Loucy (cell line): ENCODE results near the gene CYP3A4.

Experiments used
- H2AFZ ChIP-seq: fragments of 200-600 bp; sonication (generic); 2 replicates; pipeline ENCODE4 v1.6.0; 2016; ENCODE audit warnings: antibody characterized with exemption, mild to moderate bottlenecking, low read length, moderate library complexity
- H3F3A ChIP-seq: fragments of 200-600 bp; 2 replicates; pipeline ENCODE4 v1.6.0; 2016; ENCODE audit warnings: antibody characterized with exemption, low read depth, mild to moderate bottlenecking
- H3K27me3 ChIP-seq: fragments of 200-600 bp; sonication (generic); 2 replicates; pipeline ENCODE4 v1.6.1; 2014; ENCODE audit warnings: low read length, mild to moderate bottlenecking; ENCODE audit not compliant: insufficient read depth, poor library complexity, severe bottlenecking
- H3K36me3 ChIP-seq: fragments of 200-600 bp; sonication (generic); 2 replicates; pipeline ENCODE4 v1.6.1; 2016; ENCODE audit warnings: low read length; ENCODE audit not compliant: insufficient read depth
- H3K4me1 ChIP-seq: fragments of 200-600 bp; sonication (generic); 2 replicates; pipeline ENCODE4 v1.5.1; 2014; ENCODE audit warnings: low read length, mild to moderate bottlenecking; ENCODE audit not compliant: insufficient read depth, poor library complexity, severe bottlenecking
- H3K4me2 ChIP-seq: fragments of 200-600 bp; sonication (generic); 2 replicates; pipeline ENCODE4 v1.6.0; 2014; ENCODE audit warnings: antibody characterized with exemption, low read length, low read depth, mild to moderate bottlenecking; ENCODE audit not compliant: poor library complexity, severe bottlenecking
- H3K4me3 ChIP-seq: fragments of 200-600 bp; sonication (generic); 2 replicates; pipeline ENCODE4 v1.5.1; 2014; ENCODE audit warnings: low read length, mild to moderate bottlenecking, mixed read lengths; ENCODE audit not compliant: poor library complexity, severe bottlenecking
- H3K79me2 ChIP-seq: fragments of 200-600 bp; sonication (generic); 2 replicates; pipeline ENCODE4 v1.6.1; 2014; ENCODE audit warnings: low read length; ENCODE audit not compliant: insufficient read depth
- H3K9ac ChIP-seq: fragments of 200-600 bp; sonication (generic); 2 replicates; pipeline ENCODE4 v1.6.0; 2014; ENCODE audit warnings: mild to moderate bottlenecking, low read depth, low read length, moderate library complexity; ENCODE audit not compliant: poor library complexity, severe bottlenecking
- H3K9me2 ChIP-seq: fragments of 200-600 bp; sonication (generic); replicated peaks from 2 replicates; pipeline ENCODE4 v1.6.1; 2016; ENCODE audit warnings: low read depth, low read length, mixed read lengths
- H3K9me3 ChIP-seq: fragments of 200-600 bp; sonication (generic); 2 replicates; pipeline ENCODE4 v1.6.1; 2014; ENCODE audit warnings: mild to moderate bottlenecking, antibody characterized with exemption, low read length, low read depth; ENCODE audit not compliant: insufficient read depth
- H4K20me1 ChIP-seq: fragments of 200-600 bp; sonication (generic); 2 replicates; pipeline ENCODE4 v1.6.0; 2014; ENCODE audit warnings: antibody characterized with exemption, low read length, mild to moderate bottlenecking; ENCODE audit not compliant: insufficient read depth, poor library complexity, severe bottlenecking
- EZH2phosphoT487 ChIP-seq: fragments of 200-600 bp; IDR thresholded peaks from 2 replicates; pipeline ENCODE4 v1.6.1; 2018; ENCODE audit warnings: antibody characterized with exemption, mild to moderate bottlenecking, moderate library complexity, borderline replicate concordance
- TF ChIP-seq, protein P1 (sequence below): fragments of 200-600 bp; sonication (generic); conservative IDR thresholded peaks from 2 replicates; pipeline ENCODE4 v1.5.1; 2014; ENCODE audit warnings: mild to moderate bottlenecking, antibody characterized with exemption, low read length

The CYP3A4 gene

GRCh38 chr7:99733448-99733847 is 50.5 kb downstream of the CYP3A4 start:
- Histone ChIP-seq H3K9me3 (no peaks in the 10 kb centered on the region), H3K27me3 (no peaks in the 10 kb centered on the region), H3K4me2 (no peak overlapping the region), H2AFZ (no peak overlapping the region), H3K9me2 (no peaks in the 10 kb centered on the region), H4K20me1 (no peaks in the 10 kb centered on the region), H3K36me3 (no peaks in the 10 kb centered on the region), H3K4me1 (peaks cover 34% of the 10 kb centered on the region), H3F3A (no peaks in the 10 kb centered on the region), H3K9ac (no peak overlapping the region), H3K79me2 (no peaks in the 10 kb centered on the region), H3K4me3 (no peak overlapping the region)
- no peak for TF ChIP-seq EZH2phosphoT487
- TF ChIP-seq, protein P1, sequence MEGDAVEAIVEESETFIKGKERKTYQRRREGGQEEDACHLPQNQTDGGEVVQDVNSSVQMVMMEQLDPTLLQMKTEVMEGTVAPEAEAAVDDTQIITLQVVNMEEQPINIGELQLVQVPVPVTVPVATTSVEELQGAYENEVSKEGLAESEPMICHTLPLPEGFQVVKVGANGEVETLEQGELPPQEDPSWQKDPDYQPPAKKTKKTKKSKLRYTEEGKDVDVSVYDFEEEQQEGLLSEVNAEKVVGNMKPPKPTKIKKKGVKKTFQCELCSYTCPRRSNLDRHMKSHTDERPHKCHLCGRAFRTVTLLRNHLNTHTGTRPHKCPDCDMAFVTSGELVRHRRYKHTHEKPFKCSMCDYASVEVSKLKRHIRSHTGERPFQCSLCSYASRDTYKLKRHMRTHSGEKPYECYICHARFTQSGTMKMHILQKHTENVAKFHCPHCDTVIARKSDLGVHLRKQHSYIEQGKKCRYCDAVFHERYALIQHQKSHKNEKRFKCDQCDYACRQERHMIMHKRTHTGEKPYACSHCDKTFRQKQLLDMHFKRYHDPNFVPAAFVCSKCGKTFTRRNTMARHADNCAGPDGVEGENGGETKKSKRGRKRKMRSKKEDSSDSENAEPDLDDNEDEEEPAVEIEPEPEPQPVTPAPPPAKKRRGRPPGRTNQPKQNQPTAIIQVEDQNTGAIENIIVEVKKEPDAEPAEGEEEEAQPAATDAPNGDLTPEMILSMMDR = peak; percentile 68

- Histone ChIP-seq H3K27me3 (no peaks in the 10 kb centered on the region), H3F3A (no peaks in the 10 kb centered on the region), H3K9me2 (no peaks in the 10 kb centered on the region), H3K79me2 (no peaks in the 10 kb centered on the region), H3K4me1 (peaks cover 32% of the 10 kb centered on the region), H4K20me1 (no peaks in the 10 kb centered on the region), H2AFZ (no peak overlapping the region), H3K36me3 (no peaks in the 10 kb centered on the region), H3K4me2 (no peak overlapping the region), H3K4me3 (no peak overlapping the region), H3K9me3 (no peaks in the 10 kb centered on the region), H3K9ac (no peak overlapping the region)
- TF ChIP-seq, protein P1 = no peak
- TF ChIP-seq EZH2phosphoT487 = no peak
Measured at GRCh38 chr7:99733003-99733402, 51.0 kb downstream of the CYP3A4 start.

DNA sequence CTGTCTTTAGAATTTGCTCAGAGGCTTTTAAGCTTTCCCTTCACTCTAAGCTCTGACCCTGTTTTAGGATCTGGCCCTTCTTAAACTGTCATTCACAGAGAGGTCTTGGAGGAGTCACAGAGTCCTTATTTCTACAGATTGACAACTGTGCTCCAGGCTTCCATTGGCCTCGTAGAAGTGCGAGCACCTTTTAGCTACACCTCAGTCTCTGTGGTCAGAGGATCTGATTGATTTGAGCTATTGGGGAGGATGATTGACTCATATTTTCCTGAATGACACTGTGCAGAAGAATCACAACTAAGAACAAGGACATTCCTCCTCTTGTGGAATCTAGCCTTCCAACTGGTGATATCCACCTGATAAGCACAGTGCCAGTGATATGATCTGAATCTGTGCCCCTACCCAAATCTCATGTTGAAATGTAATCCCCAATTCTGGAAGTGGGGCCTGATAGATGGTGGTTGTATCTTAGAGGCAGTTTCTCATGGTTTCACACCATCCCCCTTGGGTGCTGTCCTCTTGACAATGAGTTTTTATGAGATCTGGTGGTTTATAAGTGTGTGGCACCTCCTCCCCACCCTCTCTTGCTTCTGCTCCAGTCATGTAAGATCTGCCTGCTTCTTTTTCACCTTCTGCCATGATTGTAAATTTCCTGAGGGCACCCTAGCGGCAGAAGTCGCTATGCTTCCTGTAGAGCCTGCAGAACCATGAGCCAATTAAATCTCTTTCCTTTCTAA is 52.2 kb downstream of the CYP3A4 start:
- no peak overlapping the region for H3K9ac ChIP-seq
- no peaks in the 10 kb centered on the region for H3K27me3 ChIP-seq
- no peaks in the 10 kb centered on the region for H3K9me3 ChIP-seq
- TF ChIP-seq, protein P1 = no peak
- TF ChIP-seq EZH2phosphoT487 = no peak
- H3K36me3 ChIP-seq = no peaks in the 10 kb centered on the region
- H3K79me2 ChIP-seq = no peaks in the 10 kb centered on the region
- H3K9me2 ChIP-seq = no peaks in the 10 kb centered on the region
- no peak overlapping the region for H2AFZ ChIP-seq
- no peaks in the 10 kb centered on the region for H3F3A ChIP-seq
- peaks cover 21% of the 10 kb centered on the region for H3K4me1 ChIP-seq
- no peak overlapping the region for H3K4me2 ChIP-seq
- no peak overlapping the region for H3K4me3 ChIP-seq
- no peaks in the 10 kb centered on the region for H4K20me1 ChIP-seq
